Karpas-422 (cell line): ENCODE data around the gene STK24. TPM values are rescaled to one million over a fixed set of nuclear protein-coding genes. Genes with fewer than 3 reads are reported as not detected.

ENCODE experiments used
- DNase-seq: peaks from one replicate; pipeline ENCODE4 v3.0.0-alpha.2; 2015
- H2AFZ ChIP-seq: fragments of 200-600 bp; sonication (generic); 2 replicates; pipeline ENCODE4 v1.6.1; 2014; ENCODE audit warnings: antibody characterized with exemption, low read length, mixed read lengths
- H3K27ac ChIP-seq: fragments of 200-600 bp; sonication (generic); 2 replicates; pipeline ENCODE4 v1.5.1; 2014; ENCODE audit warnings: mild to moderate bottlenecking, low read length, moderate library complexity
- H3K27me3 ChIP-seq: fragments of 200-600 bp; sonication (generic); 2 replicates; pipeline ENCODE4 v1.6.1; 2014; ENCODE audit warnings: low read length, mixed read lengths
- H3K36me3 ChIP-seq: fragments of 200-600 bp; sonication (generic); 2 replicates; pipeline ENCODE4 v1.6.1; 2014; ENCODE audit warnings: low read length, mixed read lengths; ENCODE audit not compliant: insufficient read depth
- H3K4me1 ChIP-seq: fragments of 200-600 bp; sonication (generic); 2 replicates; pipeline ENCODE4 v1.6.1; 2014; ENCODE audit warnings: mild to moderate bottlenecking, low read length, mixed read lengths
- H3K4me2 ChIP-seq: fragments of 200-600 bp; sonication (generic); 2 replicates; pipeline ENCODE4 v1.6.1; 2014; ENCODE audit warnings: low read length, low read depth, mild to moderate bottlenecking; ENCODE audit not compliant: poor library complexity, severe bottlenecking
- H3K4me3 ChIP-seq: fragments of 200-600 bp; sonication (generic); 2 replicates; pipeline ENCODE4 v1.5.1; 2014; ENCODE audit warnings: mild to moderate bottlenecking, antibody characterized with exemption, low read length, mixed read lengths
- H3K79me2 ChIP-seq: fragments of 200-600 bp; sonication (generic); 2 replicates; pipeline ENCODE4 v1.6.1; 2014; ENCODE audit warnings: mild to moderate bottlenecking, low read length, mixed read lengths
- H3K9ac ChIP-seq: fragments of 200-600 bp; sonication (generic); 2 replicates; pipeline ENCODE4 v1.6.0; 2014; ENCODE audit warnings: low read length
- H3K9me2 ChIP-seq: fragments of 200-600 bp; sonication (generic), shearing (Covaris generic); replicated peaks from 2 replicates; pipeline ENCODE4 v1.6.0; 2014; ENCODE audit warnings: mild to moderate bottlenecking, low read length, moderate library complexity; ENCODE audit not compliant: insufficient read depth
- H3K9me3 ChIP-seq: fragments of 300-700, 200-600 bp; sonication (generic); 2 replicates; pipeline ENCODE4 v1.6.1; 2014; ENCODE audit warnings: low read length, mixed read lengths
- H4K20me1 ChIP-seq: fragments of 200-600 bp; sonication (generic); 2 replicates; pipeline ENCODE4 v1.6.1; 2014; ENCODE audit warnings: mild to moderate bottlenecking, antibody characterized with exemption, low read length, low read depth; ENCODE audit not compliant: insufficient read depth
- total RNA-seq: library from RNA; depleted of rRNA; stranded (reverse); fragments of >200 nt; shearing (Covaris generic); gene quantifications from 2 replicates; pipeline ENCODE4 v1.2.3, GENCODE V29; 2014; ENCODE audit warnings: low replicate concordance

The STK24 gene
- total RNA-seq, 1 experiment from 2014 or later, result 107 TPM

DNA sequence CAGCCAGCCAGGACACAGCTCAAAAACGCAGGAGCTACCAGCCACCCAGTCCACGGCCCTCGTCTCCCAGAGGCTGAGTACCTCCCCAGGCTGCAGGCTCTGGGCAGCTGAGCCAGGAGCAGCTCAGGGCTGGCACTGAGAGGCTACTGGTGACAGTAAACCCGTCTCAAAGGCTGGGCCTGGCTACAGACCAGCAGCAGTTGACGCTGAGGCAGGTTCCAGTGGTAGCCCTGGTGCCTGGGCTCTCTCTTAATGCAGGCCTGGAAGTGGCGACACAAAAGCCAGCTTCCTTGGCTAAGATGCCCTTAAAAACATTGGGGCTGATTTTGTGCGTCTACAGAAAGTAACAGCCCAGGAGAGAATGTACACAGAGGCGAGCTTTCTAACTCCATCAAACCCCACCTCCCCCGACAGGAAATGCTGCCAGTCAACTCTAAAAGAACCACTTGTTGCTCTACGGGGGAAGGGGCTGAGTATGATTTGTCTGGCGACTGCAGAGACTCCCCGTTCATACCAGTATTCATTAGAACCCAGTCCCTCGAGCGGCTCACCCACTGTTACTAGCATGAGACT lies 126.3 kb downstream of the STK24 start:
- 0 out of 2 replicates have a peak, but pooled peaks cover 3% of the 10 kb centered on the region for H4K20me1 ChIP-seq
- H3K79me2 ChIP-seq, result no peaks in the 10 kb centered on the region
- peaks cover 6% of the 10 kb centered on the region; the same call in 1 of the 2 replicates for H3K36me3 ChIP-seq
- no peaks in the 10 kb centered on the region for H3K9me3 ChIP-seq
- H3K4me2 ChIP-seq, result no peak overlapping the region
- H3K27ac ChIP-seq, result no peak overlapping the region
- no peak overlapping the region for H3K4me3 ChIP-seq
- no peaks in the 10 kb centered on the region for H3K27me3 ChIP-seq
- peaks cover 11% of the 10 kb centered on the region for H3K4me1 ChIP-seq
- DNase-seq, result no peak
- H3K9me2 ChIP-seq, result no peaks in the 10 kb centered on the region
- H3K9ac ChIP-seq, result no peak overlapping the region
- no peak overlapping the region for H2AFZ ChIP-seq

DNA sequence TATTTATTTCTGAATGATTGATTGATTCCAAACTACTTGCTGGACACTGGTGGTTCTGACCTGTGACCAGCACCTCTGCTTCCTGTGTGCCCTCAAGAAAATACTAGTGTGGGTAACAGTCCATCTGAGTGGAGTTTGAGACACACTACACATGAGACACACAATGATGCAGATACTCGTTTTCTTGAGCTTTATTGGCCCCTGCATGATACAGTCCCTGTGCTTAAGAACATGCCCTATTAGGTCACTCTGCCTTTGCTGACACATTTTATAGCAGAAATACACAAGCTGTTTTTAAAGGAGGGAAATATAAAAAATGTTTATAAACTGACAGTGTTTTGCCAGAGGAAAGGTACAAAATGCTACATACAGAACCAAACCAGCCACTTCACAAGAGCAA lies 126.9 kb downstream of the STK24 start:
- no peak overlapping the region for H3K4me3 ChIP-seq
- no peak overlapping the region for H3K4me2 ChIP-seq
- no peak overlapping the region for H3K9ac ChIP-seq
- H3K4me1 ChIP-seq, result peaks cover 13% of the 10 kb centered on the region
- peaks cover 6% of the 10 kb centered on the region; the same call in 1 of the 2 replicates for H3K36me3 ChIP-seq
- H3K27ac ChIP-seq, result no peak overlapping the region
- H4K20me1 ChIP-seq, result 0 out of 2 replicates have a peak, but pooled peaks cover 3% of the 10 kb centered on the region
- H3K27me3 ChIP-seq, result no peaks in the 10 kb centered on the region
- no peaks in the 10 kb centered on the region for H3K9me2 ChIP-seq
- H3K79me2 ChIP-seq, result no peaks in the 10 kb centered on the region
- DNase-seq, result no peak
- H3K9me3 ChIP-seq, result no peaks in the 10 kb centered on the region
- no peak overlapping the region for H2AFZ ChIP-seq

DNA sequence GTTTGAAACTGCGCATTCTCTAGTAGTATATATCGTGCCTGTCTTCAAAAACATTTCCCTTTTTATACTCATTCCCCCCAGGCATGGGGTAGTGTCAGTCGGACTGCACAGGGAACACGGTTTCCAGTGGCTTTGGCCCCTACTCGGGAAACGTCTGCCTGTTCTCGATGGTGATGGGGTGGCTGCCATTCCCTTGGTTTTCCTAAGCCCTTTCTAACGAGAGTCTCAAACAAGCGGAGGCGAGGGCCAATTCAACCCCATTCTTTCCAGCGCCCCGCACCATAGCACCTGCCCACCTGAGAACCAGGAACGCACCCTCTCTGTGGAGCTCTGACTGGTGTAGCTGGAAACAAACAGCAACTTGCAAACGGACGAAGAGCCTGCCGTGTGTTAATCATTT lies 127.6 kb downstream of the STK24 start:
- H3K9me2 ChIP-seq, result no peaks in the 10 kb centered on the region
- H2AFZ ChIP-seq, result no peak overlapping the region
- no peak overlapping the region for H3K9ac ChIP-seq
- no peaks in the 10 kb centered on the region for H3K79me2 ChIP-seq
- peaks cover 7% of the 10 kb centered on the region; the same call in 1 of the 2 replicates for H4K20me1 ChIP-seq
- no peaks in the 10 kb centered on the region for H3K27me3 ChIP-seq
- no peak overlapping the region for H3K4me3 ChIP-seq
- H3K4me2 ChIP-seq, result no peak overlapping the region
- peaks cover 6% of the 10 kb centered on the region; the same call in 1 of the 2 replicates for H3K36me3 ChIP-seq
- DNase-seq, result no peak
- no peaks in the 10 kb centered on the region for H3K9me3 ChIP-seq
- peaks cover 13% of the 10 kb centered on the region for H3K4me1 ChIP-seq
- no peak overlapping the region for H3K27ac ChIP-seq

DNA sequence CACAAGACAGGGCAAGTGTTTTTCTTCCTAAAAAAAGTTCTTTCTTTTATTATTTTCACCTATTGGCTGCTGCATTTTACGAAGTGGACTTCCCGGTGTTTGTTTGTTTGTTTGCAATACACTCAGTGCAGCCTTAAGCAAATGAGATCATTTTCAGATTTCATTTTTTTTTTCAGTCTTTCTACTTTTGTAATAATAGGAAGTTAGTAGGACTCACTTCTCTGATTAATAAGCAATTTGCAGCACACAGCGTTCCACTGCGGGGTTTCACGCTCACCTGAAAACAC lies 128.3 kb downstream of the STK24 start:
- no peak overlapping the region for H3K4me2 ChIP-seq
- no peak overlapping the region for H2AFZ ChIP-seq
- H3K9me2 ChIP-seq, result no peaks in the 10 kb centered on the region
- no peaks in the 10 kb centered on the region for H3K9me3 ChIP-seq
- H3K4me1 ChIP-seq, result peaks cover 14% of the 10 kb centered on the region
- peaks cover 7% of the 10 kb centered on the region; the same call in 1 of the 2 replicates for H4K20me1 ChIP-seq
- no peak overlapping the region for H3K9ac ChIP-seq
- no peaks in the 10 kb centered on the region for H3K27me3 ChIP-seq
- no peak overlapping the region for H3K27ac ChIP-seq
- no peaks in the 10 kb centered on the region for H3K79me2 ChIP-seq
- DNase-seq, result no peak
- H3K36me3 ChIP-seq, result peaks cover 6% of the 10 kb centered on the region; the same call in 1 of the 2 replicates
- no peak overlapping the region for H3K4me3 ChIP-seq

DNA sequence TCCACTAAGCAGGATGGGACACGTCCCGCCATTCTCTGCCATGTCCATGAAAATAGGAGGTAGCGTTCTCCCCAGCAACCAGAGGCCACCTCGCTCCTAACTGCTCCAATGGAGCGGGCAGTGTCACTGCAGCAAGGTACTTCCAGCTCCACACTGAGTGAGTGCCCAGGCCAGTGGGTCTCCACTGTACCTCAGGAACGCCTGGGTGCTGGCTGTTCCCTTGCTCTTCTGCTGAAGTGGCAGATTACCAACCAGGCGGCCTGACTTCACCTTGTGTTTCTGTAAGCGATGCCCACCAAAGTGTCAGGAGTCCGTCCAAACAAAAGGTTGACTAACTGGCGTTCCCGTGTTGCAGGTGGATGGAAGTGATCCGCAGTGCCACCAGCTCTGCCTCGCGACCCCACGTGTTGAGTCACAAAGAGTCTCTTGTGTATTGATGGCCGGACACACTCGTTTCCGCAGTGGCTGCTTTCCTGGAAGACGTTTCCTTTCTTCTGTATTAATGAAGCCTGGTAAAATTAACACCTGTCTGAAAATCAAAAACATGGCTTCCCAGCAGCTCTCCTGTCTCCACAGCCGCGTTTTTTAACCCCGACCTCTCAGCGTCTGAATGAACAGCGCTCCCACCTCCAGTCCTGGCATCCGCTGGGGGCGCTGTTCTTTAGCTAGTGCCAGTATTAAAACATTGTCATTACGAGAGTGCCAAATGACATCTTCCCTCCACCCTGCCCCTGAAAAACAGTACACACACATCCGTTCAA lies 128.8 kb downstream of the STK24 start:
- H3K27ac ChIP-seq, result no peak overlapping the region
- H3K4me1 ChIP-seq, result peaks cover 19% of the 10 kb centered on the region
- no peak overlapping the region for H3K4me3 ChIP-seq
- no peaks in the 10 kb centered on the region for H3K27me3 ChIP-seq
- no peak overlapping the region for H2AFZ ChIP-seq
- H3K9ac ChIP-seq, result no peak overlapping the region
- peaks cover 2% of the 10 kb centered on the region; the same call in 1 of the 2 replicates for H3K36me3 ChIP-seq
- H4K20me1 ChIP-seq, result peaks cover 7% of the 10 kb centered on the region; the same call in 1 of the 2 replicates
- no peaks in the 10 kb centered on the region for H3K9me2 ChIP-seq
- H3K9me3 ChIP-seq, result no peaks in the 10 kb centered on the region
- DNase-seq, result peak; percentile 59
- no peak overlapping the region for H3K4me2 ChIP-seq
- no peaks in the 10 kb centered on the region for H3K79me2 ChIP-seq

DNA sequence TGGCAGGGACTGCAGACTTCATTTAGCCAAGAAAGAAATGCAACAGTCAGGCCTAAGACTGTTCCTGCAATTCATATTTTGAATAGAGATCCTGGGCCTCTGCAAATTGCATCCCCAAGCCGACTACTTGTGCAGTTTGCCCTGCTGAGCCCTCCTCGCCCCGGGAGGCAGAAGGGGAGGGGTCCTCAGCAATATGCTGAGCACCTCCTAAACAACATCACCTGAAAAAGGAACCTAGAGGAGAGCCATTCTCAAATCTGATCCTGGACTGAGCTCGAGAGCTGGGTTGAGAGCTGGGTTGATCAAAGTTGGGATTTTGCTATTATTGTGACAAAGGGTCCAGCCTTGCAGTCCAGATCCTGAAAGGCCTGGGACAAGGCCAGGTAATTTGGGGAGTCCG lies 129.8 kb downstream of the STK24 start:
- H3K9me2 ChIP-seq, result no peaks in the 10 kb centered on the region
- no peak overlapping the region for H3K4me2 ChIP-seq
- H3K4me3 ChIP-seq, result no peak overlapping the region
- peaks cover 27% of the 10 kb centered on the region for H3K4me1 ChIP-seq
- no peak overlapping the region for H2AFZ ChIP-seq
- H4K20me1 ChIP-seq, result peaks cover 7% of the 10 kb centered on the region; the same call in 1 of the 2 replicates
- H3K9ac ChIP-seq, result no peak overlapping the region
- H3K79me2 ChIP-seq, result no peaks in the 10 kb centered on the region
- no peaks in the 10 kb centered on the region for H3K9me3 ChIP-seq
- no peak for DNase-seq
- no peaks in the 10 kb centered on the region for H3K27me3 ChIP-seq
- no peak overlapping the region for H3K27ac ChIP-seq
- H3K36me3 ChIP-seq, result no peaks in the 10 kb centered on the region; the same call in 1 of the 2 replicates

DNA sequence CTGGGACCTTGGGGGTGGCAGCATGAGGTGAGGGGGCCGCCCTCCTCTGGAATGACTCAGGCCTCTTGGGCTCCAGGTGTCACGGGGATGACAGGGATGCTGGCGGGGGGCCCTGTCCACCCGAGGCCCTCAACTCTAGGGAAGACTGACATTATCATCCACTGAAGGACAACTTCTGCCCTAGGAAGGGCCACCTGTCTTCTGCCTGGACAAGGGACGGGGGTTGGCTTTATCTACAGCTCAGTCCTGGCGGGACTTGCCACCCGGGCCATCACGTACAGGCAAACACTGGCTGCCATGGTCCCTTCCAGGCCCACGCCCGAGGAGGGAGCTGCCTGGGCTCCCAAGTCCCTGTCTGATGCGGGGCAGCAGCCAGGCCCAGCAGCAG lies 130.7 kb downstream of the STK24 start:
- Histone ChIP-seq H3K36me3 (no peaks in the 10 kb centered on the region), H3K27ac (peak overlapping the region; percentile 56), H3K4me3 (no peak overlapping the region), H2AFZ (no peak overlapping the region), H3K9me3 (no peaks in the 10 kb centered on the region), H3K79me2 (no peaks in the 10 kb centered on the region), H4K20me1 (peaks cover 10% of the 10 kb centered on the region; the same call in 1 of the 2 replicates), H3K9me2 (no peaks in the 10 kb centered on the region), H3K4me1 (peaks cover 27% of the 10 kb centered on the region), H3K27me3 (no peaks in the 10 kb centered on the region), H3K9ac (peak overlapping the region; percentile 46), H3K4me2 (peak overlapping the region; percentile 28)
- no peak for DNase-seq

DNA sequence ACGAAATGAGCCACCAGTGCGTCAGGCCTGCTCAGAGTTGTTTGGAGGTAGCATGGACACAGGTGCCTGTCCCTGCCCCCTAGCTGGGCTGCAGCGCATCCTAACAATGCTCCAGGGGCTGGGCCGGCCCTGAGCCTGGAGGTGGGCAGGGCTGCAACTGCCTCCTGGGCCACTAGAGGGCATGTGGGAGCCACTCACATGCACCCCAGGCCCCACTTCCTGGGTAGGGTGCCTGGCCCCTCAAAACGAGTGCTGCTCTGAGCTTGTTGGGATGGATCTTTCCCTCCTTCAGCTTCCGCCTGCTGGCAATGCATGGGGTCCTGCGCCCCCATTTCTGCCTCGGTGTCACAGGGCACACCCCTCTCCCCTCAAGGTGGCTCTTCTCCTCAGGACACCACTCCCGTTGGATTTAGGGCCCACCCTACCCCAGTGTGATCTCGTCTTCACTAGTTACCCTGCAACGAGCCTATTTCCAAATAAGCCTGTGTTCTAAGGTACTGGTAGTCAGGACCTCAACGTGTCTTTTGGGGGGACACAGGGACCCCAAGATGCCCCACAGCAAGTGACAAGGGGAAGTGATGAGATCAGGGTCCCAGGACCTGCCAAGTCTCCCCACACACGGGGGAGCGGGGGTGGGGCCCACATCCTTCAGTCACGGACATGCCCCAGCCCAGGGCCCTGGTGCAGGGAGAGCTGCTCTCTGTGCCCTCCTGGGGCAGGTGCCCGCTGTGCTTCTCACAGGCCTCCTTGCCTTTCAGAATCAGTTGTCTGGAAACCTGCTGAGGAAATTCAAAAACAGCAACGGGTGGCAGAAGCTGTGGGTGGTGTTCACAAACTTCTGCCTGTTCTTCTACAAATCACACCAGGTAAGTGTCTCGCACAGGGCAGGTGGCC lies 131.3 kb downstream of the STK24 start:
- Histone ChIP-seq H3K9me2 (no peaks in the 10 kb centered on the region), H3K27ac (peak overlapping the region; percentile 56), H3K4me1 (peaks cover 27% of the 10 kb centered on the region), H3K79me2 (no peaks in the 10 kb centered on the region), H3K9me3 (no peaks in the 10 kb centered on the region), H2AFZ (peak overlapping the region; percentile 47; the same call in 1 of the 2 replicates), H3K9ac (peak overlapping the region; percentile 46), H3K4me2 (peak overlapping the region; percentile 28), H4K20me1 (peaks cover 14% of the 10 kb centered on the region; the same call in 1 of the 2 replicates), H3K36me3 (no peaks in the 10 kb centered on the region), H3K27me3 (no peaks in the 10 kb centered on the region), H3K4me3 (peak overlapping the region; percentile 29; the same call in 1 of the 2 replicates)
- DNase-seq, result peak; percentile 92
